SK-N-SH treated with all-trans-retinoic acid at 6 μM for 48 hours (cell line): ENCODE data around the gene GID4.

Experiments used
- ATAC-seq: fragments of 200-7000 bp; cut with Tn5 transposase; 3 replicates; pipeline ENCODE4 v1.9.1; 2020; ENCODE audit warnings: mild to moderate bottlenecking, moderate library complexity
- ARNTL ChIP-seq: fragments of 450-650 bp; formaldehyde crosslinking; IDR thresholded peaks from 2 replicates; pipeline ENCODE4 v1.5.0; 2020; ENCODE audit warnings: low read depth, mild to moderate bottlenecking, moderate library complexity, borderline replicate concordance
- BACH2 ChIP-seq: fragments of 250-450 bp; sonication (Bioruptor Pico); IDR thresholded peaks from 2 replicates; pipeline ENCODE4 v1.9.0; 2021; ENCODE audit warnings: mild to moderate bottlenecking, borderline replicate concordance
- CREB5 ChIP-seq: fragments of 250-450 bp; sonication (Bioruptor Pico); IDR thresholded peaks from 2 replicates; pipeline ENCODE4 v1.5.1; 2020; ENCODE audit warnings: low read depth, mild to moderate bottlenecking, moderate library complexity
- CSDC2 ChIP-seq: fragments of 250-450 bp; sonication (Bioruptor Pico); IDR thresholded peaks from 2 replicates; pipeline ENCODE4 v1.5.0; 2020; ENCODE audit warnings: mild to moderate bottlenecking, moderate library complexity
- CSRNP3 ChIP-seq: fragments of 250-450 bp; sonication (Bioruptor Pico); IDR thresholded peaks from 2 replicates; pipeline ENCODE4 v1.5.1; 2021; ENCODE audit warnings: mild to moderate bottlenecking, moderate library complexity
- ESRRG ChIP-seq: fragments of 250-450 bp; sonication (Bioruptor Pico); IDR thresholded peaks from 2 replicates; pipeline ENCODE4 v1.6.1; 2021; ENCODE audit warnings: mild to moderate bottlenecking
- GLIS3 ChIP-seq: fragments of 250-450 bp; sonication (Bioruptor Pico); IDR thresholded peaks from 2 replicates; pipeline ENCODE4 v1.5.0; 2020; ENCODE audit warnings: mild to moderate bottlenecking, moderate library complexity
- ISL1 ChIP-seq: fragments of 250-450 bp; sonication (Bioruptor Pico); IDR thresholded peaks from 2 replicates; pipeline ENCODE4 v2.1.2; 2022; ENCODE audit warnings: mild to moderate bottlenecking, moderate library complexity
- OSR1 ChIP-seq: fragments of 250-450 bp; sonication (Bioruptor Pico); IDR thresholded peaks from 2 replicates; pipeline ENCODE4 v1.8.0; 2022; ENCODE audit warnings: moderate library complexity, mild to moderate bottlenecking, inconsistent platforms
- PATZ1 ChIP-seq: fragments of 250-450 bp; sonication (Bioruptor Pico); IDR thresholded peaks from 2 replicates; pipeline ENCODE4 v1.8.0; 2020; ENCODE audit warnings: mild to moderate bottlenecking, moderate library complexity, borderline replicate concordance
- POU6F1 ChIP-seq: fragments of 250-450 bp; sonication (Bioruptor Pico); IDR thresholded peaks from 2 replicates; pipeline ENCODE4 v1.8.0; 2021; ENCODE audit warnings: low read depth, mild to moderate bottlenecking, moderate library complexity, borderline replicate concordance
- PPARA ChIP-seq: fragments of 250-450 bp; sonication (Bioruptor Pico); IDR thresholded peaks from 2 replicates; pipeline ENCODE4 v1.5.0; 2020; ENCODE audit warnings: mild to moderate bottlenecking, borderline replicate concordance
- RARB ChIP-seq: fragments of 250-450 bp; sonication (Bioruptor Pico); IDR thresholded peaks from 2 replicates; pipeline ENCODE4 v1.8.0; 2021; ENCODE audit warnings: mild to moderate bottlenecking, moderate library complexity
- SNAI2 ChIP-seq: fragments of 250-450 bp; sonication (Bioruptor Pico); IDR thresholded peaks from 2 replicates; pipeline ENCODE4 v1.5.0; 2020; ENCODE audit warnings: mild to moderate bottlenecking, moderate library complexity
- TOX ChIP-seq: fragments of 250-450 bp; sonication (Bioruptor Pico); IDR thresholded peaks from 2 replicates; pipeline ENCODE4 v1.8.0; 2021; ENCODE audit warnings: mild to moderate bottlenecking, moderate library complexity, borderline replicate concordance
- TSHZ2 ChIP-seq: fragments of 250-450 bp; sonication (Bioruptor Pico); IDR thresholded peaks from 2 replicates; pipeline ENCODE4 v1.5.0; 2020; ENCODE audit warnings: mild to moderate bottlenecking, moderate library complexity
- ZC3H10 ChIP-seq: fragments of 250-450 bp; sonication (Bioruptor Pico); IDR thresholded peaks from 2 replicates; pipeline ENCODE4 v1.5.1; 2021; ENCODE audit warnings: mild to moderate bottlenecking, moderate library complexity
- ZFP3 ChIP-seq: fragments of 250-450 bp; sonication (Bioruptor Pico); IDR thresholded peaks from 2 replicates; pipeline ENCODE4 v1.5.0; 2020; ENCODE audit warnings: mild to moderate bottlenecking, moderate library complexity
- ZFP30 ChIP-seq: fragments of 450-650 bp; formaldehyde crosslinking; IDR thresholded peaks from 2 replicates; pipeline ENCODE4 v1.5.0; 2022; ENCODE audit warnings: mild to moderate bottlenecking, moderate library complexity
- ZNF565 ChIP-seq: fragments of 450-650 bp; formaldehyde crosslinking; conservative IDR thresholded peaks from 2 replicates; pipeline ENCODE4 v1.5.0; 2020; ENCODE audit warnings: low read depth, mild to moderate bottlenecking, moderate library complexity
- ZNF70 ChIP-seq: fragments of 450-650 bp; formaldehyde crosslinking; IDR thresholded peaks from 2 replicates; pipeline ENCODE4 v1.5.0; 2020; ENCODE audit warnings: mild to moderate bottlenecking, moderate library complexity

The GID4 gene

GRCh38 chr17:18006495-18007239 is 32.5 kb upstream of the GID4 start:
- TF ChIP-seq OSR1: no peak
- no peak for TF ChIP-seq ZNF565
- TF ChIP-seq ZFP30: no peak
- TF ChIP-seq ARNTL (CRISPR knock-in tag): no peak
- TF ChIP-seq RARB (CRISPR knock-in tag): no peak
- TF ChIP-seq CSDC2 (CRISPR knock-in tag): no peak
- no peak for TF ChIP-seq TSHZ2
- TF ChIP-seq ZC3H10: no peak
- no peak for TF ChIP-seq PPARA
- TF ChIP-seq TOX (CRISPR knock-in tag): no peak
- no peak for TF ChIP-seq BACH2
- no peak for TF ChIP-seq ISL1 (CRISPR knock-in tag)
- TF ChIP-seq ZNF70 (CRISPR knock-in tag): no peak
- no peak for TF ChIP-seq SNAI2
- no peak for TF ChIP-seq PATZ1 (CRISPR knock-in tag)
- TF ChIP-seq ESRRG (CRISPR knock-in tag): no peak
- no peak for TF ChIP-seq CSRNP3 (CRISPR knock-in tag)
- TF ChIP-seq ZFP3 (CRISPR knock-in tag): no peak
- ATAC-seq: no peak

GRCh38 chr17:18008496-18009268 is 30.5 kb upstream of the GID4 start:
- TF ChIP-seq PATZ1 (CRISPR knock-in tag): no peak
- TF ChIP-seq GLIS3 (CRISPR knock-in tag): no peak
- no peak for TF ChIP-seq CSRNP3 (CRISPR knock-in tag)
- no peak for TF ChIP-seq ARNTL (CRISPR knock-in tag)
- no peak for TF ChIP-seq OSR1
- no peak for TF ChIP-seq BACH2
- TF ChIP-seq CREB5 (CRISPR knock-in tag): no peak
- TF ChIP-seq ISL1 (CRISPR knock-in tag): no peak
- no peak for TF ChIP-seq POU6F1
- TF ChIP-seq SNAI2: no peak
- no peak for TF ChIP-seq ZC3H10
- no peak for TF ChIP-seq TSHZ2
- TF ChIP-seq ZNF565: no peak
- TF ChIP-seq, all 23 proteins: peak for 0
- peak; percentile 84 for ATAC-seq
